ENCODE data around the gene LBX1.
"Not testable (repeated sequence)": the region's sequence is repeated elsewhere in the genome, so short reads cannot be mapped to it uniquely, and the experiment has no call there.

LBX1 gene

GRCh38 chr10:101198326-101198977 is 30.8 kb downstream of the LBX1 start:
- DNase-seq = not testable (repeated sequence)

GRCh38 chr10:101195921-101196320 is 33.3 kb downstream of the LBX1 start:
- DNase-seq = no peak

GRCh38 chr10:101189461-101190401 is 39.5 kb downstream of the LBX1 start:
- DNase-seq = no peak

GRCh38 chr10:101188942-101189341 is 40.3 kb downstream of the LBX1 start:
- DNase-seq = no peak

GRCh38 chr10:101183458-101184183 is 45.6 kb downstream of the LBX1 start:
- no peak for DNase-seq

- no peak for DNase-seq
Measured at GRCh38 chr10:101182936-101183335, 46.3 kb downstream of the LBX1 start.

All from cerebellar nuclear complex (tissue), 1 donor.